Measurements from ENCODE around the gene RBP5. TPM values are rescaled to one million over a fixed set of nuclear protein-coding genes. Genes with fewer than 3 reads are reported as not detected.

Gene RBP5, protein sequence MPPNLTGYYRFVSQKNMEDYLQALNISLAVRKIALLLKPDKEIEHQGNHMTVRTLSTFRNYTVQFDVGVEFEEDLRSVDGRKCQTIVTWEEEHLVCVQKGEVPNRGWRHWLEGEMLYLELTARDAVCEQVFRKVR
- not detected in 5 replicates for total RNA-seq (2022; extraction: Qiagen RNA extraction; ENCODE audit: low read depth)

GRCh38 chr12:7128681-7129286, at the start of gene RBP5:
RBP5 (minus strand) TSS chr12:7128889; CDS start chr12:7128775, 114 bp downstream.

GRCh38 chr12:7129872-7130691, 1.4 kb upstream of the RBP5 start, which contains the start of gene CLSTN3:
CLSTN3 (plus strand) TSS chr12:7130371; CDS start chr12:7130649, 278 bp downstream.

DNA sequence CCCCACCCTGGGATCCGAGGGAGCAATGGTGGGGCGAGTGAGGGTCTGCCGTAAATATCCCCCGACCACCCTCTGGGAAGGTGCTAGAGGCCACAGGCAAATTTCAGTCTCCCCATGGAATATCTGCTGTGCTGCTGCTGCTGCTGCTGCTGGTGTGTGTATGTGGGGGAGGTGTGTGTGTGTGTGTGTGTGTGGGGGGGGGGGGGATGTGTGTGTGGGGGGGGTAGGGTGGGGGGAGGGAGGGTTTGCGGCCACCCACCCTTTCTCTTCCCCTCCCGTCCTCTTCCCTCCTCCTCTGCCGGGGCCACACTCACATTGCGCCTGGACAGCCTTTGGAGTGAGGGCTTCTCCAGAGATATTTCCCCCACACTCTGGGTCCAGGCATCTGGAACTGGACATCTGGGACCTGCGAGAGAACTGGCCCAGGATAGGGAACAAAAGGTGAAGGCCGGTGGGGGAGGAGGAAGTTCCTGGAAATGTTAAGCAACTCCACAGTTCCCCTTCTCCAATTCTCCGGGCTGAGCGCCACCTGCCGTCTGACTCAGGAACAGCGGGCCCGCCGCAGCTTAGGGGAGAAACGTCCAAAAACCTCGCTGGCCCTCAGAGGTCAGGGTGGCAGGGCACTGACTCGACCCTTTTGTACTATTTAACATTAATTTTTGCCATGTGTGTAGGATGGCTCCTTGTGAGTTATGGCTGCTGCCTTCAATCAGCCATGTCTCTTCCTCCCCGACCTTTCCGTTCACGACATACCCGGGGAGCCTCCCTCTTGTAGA, 19.7 kb downstream of the RBP5 start, which contains the start of gene C1RL:
C1RL (minus strand) TSS at position 419 of the 776 bp plus-strand sequence; CDS start at position 385, 34 bp downstream.

GRCh38 chr12:7092229-7092985, 36.3 kb downstream of the RBP5 start, which contains the start of gene C1R:
C1R (minus strand) TSS chr12:7092445; CDS start chr12:7092388, 57 bp downstream.

Other genes with a start within 250 kb of the RBP5 start
- 15.5 to 18.7 TPM (median 18.1 TPM) in 5 replicates for gene LRRC23, start 224.1 kb downstream of the RBP5 start, total RNA-seq (2022; extraction: Qiagen RNA extraction; ENCODE audit: low read depth)
- 37.1 to 44.4 TPM (median 42.7 TPM) in 5 replicates for gene ENO2, start 214.3 kb downstream of the RBP5 start, total RNA-seq (2022; extraction: Qiagen RNA extraction; ENCODE audit: low read depth)
- gene ATN1, start 200.9 kb downstream of the RBP5 start, total RNA-seq (2022; extraction: Qiagen RNA extraction; ENCODE audit: low read depth) = 49.8 to 82.1 TPM (median 68.2 TPM) in 5 replicates
- gene RNU7-1, start 185.1 kb downstream of the RBP5 start, total RNA-seq (2022; extraction: Qiagen RNA extraction; ENCODE audit: low read depth) = not detected in 5 replicates
- 274 to 300 TPM (median 288 TPM) in 5 replicates for gene C12orf57, start 184.9 kb downstream of the RBP5 start, total RNA-seq (2022; extraction: Qiagen RNA extraction; ENCODE audit: low read depth)
- 7.6 to 14.4 TPM (median 10.8 TPM) in 5 replicates for gene PTPN6, start 177.5 kb downstream of the RBP5 start, total RNA-seq (2022; extraction: Qiagen RNA extraction; ENCODE audit: low read depth)
- gene PHB2, start 158.2 kb downstream of the RBP5 start, total RNA-seq (2022; extraction: Qiagen RNA extraction; ENCODE audit: low read depth) = 313 to 344 TPM (median 323 TPM) in 5 replicates
- 62.4 to 70.8 TPM (median 65.4 TPM) in 5 replicates for gene EMG1, start 158.0 kb downstream of the RBP5 start, total RNA-seq (2022; extraction: Qiagen RNA extraction; ENCODE audit: low read depth)
- 26.9 to 31.8 TPM (median 30.4 TPM) in 5 replicates for gene LPCAT3, start 110.4 kb downstream of the RBP5 start, total RNA-seq (2022; extraction: Qiagen RNA extraction; ENCODE audit: low read depth)
- gene C1S, start 68.2 kb downstream of the RBP5 start, total RNA-seq (2022; extraction: Qiagen RNA extraction; ENCODE audit: low read depth) = 38.6 to 61.7 TPM (median 42.5 TPM) in 5 replicates
- gene C1R, start 36.4 kb downstream of the RBP5 start, total RNA-seq (2022; extraction: Qiagen RNA extraction; ENCODE audit: low read depth) = 24.1 to 46.2 TPM (median 28.9 TPM) in 5 replicates
- gene C1RL, start 19.7 kb downstream of the RBP5 start, total RNA-seq (2022; extraction: Qiagen RNA extraction; ENCODE audit: low read depth) = 9.6 to 14.0 TPM (median 12.0 TPM) in 5 replicates
- gene CLSTN3, start 1.5 kb upstream of the RBP5 start, total RNA-seq (2022; extraction: Qiagen RNA extraction; ENCODE audit: low read depth) = 11.3 to 15.3 TPM (median 13.4 TPM) in 5 replicates
- gene PEX5, start 60.8 kb upstream of the RBP5 start, total RNA-seq (2022; extraction: Qiagen RNA extraction; ENCODE audit: low read depth) = 31.3 to 38.1 TPM (median 35.5 TPM) in 5 replicates
- not detected in 5 replicates for gene ACSM4, start 175.2 kb upstream of the RBP5 start, total RNA-seq (2022; extraction: Qiagen RNA extraction; ENCODE audit: low read depth)